Spleen (tissue), 7 donors: Measurements from ENCODE around the gene GLG1.

Source experiments
- CTCF ChIP-seq, 11 experiments: fragments of 200-600 bp in 7 of 11; fragments of 450-650 bp in 4 of 11; sonication (generic) in 4 of 11; IDR thresholded peaks in 8 of 11; conservative IDR thresholded peaks in 3 of 11; 1 replicate in 7 of 11; 2 replicates in 4 of 11; pipeline versions ENCODE4 v1.4.0 to v1.8.0; 2016 to 2021; ENCODE audit warnings: antibody characterized with exemption in 11 of 11, inconsistent platforms in 4 of 11, mild to moderate bottlenecking in 1 of 11
- POLR2A ChIP-seq, 3 donors: fragments of 450-650 bp; IDR thresholded peaks; one replicate each; pipeline ENCODE4 v1.5.1; 2017; ENCODE audit warnings: antibody characterized with exemption in 3 of 3, mild to moderate bottlenecking in 1 of 3
- donor health status: DM: no; HTN: no; CAD: no; lungs with moderate emphysema.
- donor health status: DM: no; HTN: no; CAD: no.
- donor health status: DM: no; HTN: no; CAD: no.

GRCh38 chr16:74501484-74502478 is 105.1 kb downstream of the GLG1 start:
- TF ChIP-seq CTCF (IDR thresholded peaks at IDR 0.05 in 8 of 11, conservative IDR thresholded peaks at IDR 0.05 in 3 of 11) (no peak), POLR2A (IDR thresholded peaks at IDR 0.05) (no peak)
